H1 (cell line): ENCODE results near the gene GBF1. TPM values are rescaled to one million over a fixed set of nuclear protein-coding genes. Genes with fewer than 3 reads are reported as not detected.

ENCODE experiments used
- CTCF ChIA-PET: fragments of 300-600 bp; sonication (Branson Sonifier 250); formaldehyde crosslinking; loops from one replicate; lab custom pipeline; 2021; ENCODE audit not compliant: partially characterized antibody; lab: Charles Lee
- POLR2A ChIA-PET: fragments of 300-600 bp; sonication (Branson Sonifier 250); formaldehyde crosslinking; loops from one replicate; lab custom pipeline; 2021; ENCODE audit warnings: inconsistent platforms; ENCODE audit not compliant: partially characterized antibody; lab: Charles Lee
- DNase-seq, 2 experiments: peaks; one replicate each; pipeline versions ENCODE4 v3.0.0 to v3.0.0-alpha.2; 2010 to 2022; ENCODE audit warnings: low spot score in 2 of 2, low read depth in 1 of 2, mixed read lengths in 1 of 2
- FAIRE-seq: peaks from 2 replicates; lab custom pipeline; 2011; peaks lifted over from hg19 to GRCh38; lab: Jason Lieb, UNC
- H2AFZ ChIP-seq: 2 replicates; pipeline ENCODE4 v1.8.1; 2012; ENCODE audit warnings: low read length, inconsistent platforms
- H2AK5ac ChIP-seq: 2 replicates; pipeline ENCODE4 v1.6.1; 2013; ENCODE audit warnings: low read depth, low read length
- H2BK120ac ChIP-seq: replicated peaks from 2 replicates; pipeline ENCODE3; 2013; ENCODE audit warnings: low read depth, low read length, inconsistent platforms
- H2BK12ac ChIP-seq: 2 replicates; pipeline ENCODE4 v1.6.1; 2013; ENCODE audit warnings: low read depth, low read length
- H2BK15ac ChIP-seq: 2 replicates; pipeline ENCODE4 v1.6.1; 2013; ENCODE audit warnings: low read length
- H2BK20ac ChIP-seq: 2 replicates; pipeline ENCODE4 v1.6.1; 2013; ENCODE audit warnings: low read length
- H2BK5ac ChIP-seq: 2 replicates; pipeline ENCODE4 v1.6.1; 2013; ENCODE audit warnings: low read depth, low read length
- H3K14ac ChIP-seq: 2 replicates; pipeline ENCODE4 v1.6.1; 2013; ENCODE audit warnings: inconsistent platforms; ENCODE audit not compliant: insufficient read length
- H3K18ac ChIP-seq: 2 replicates; pipeline ENCODE4 v1.6.1; 2013; ENCODE audit warnings: low read length; ENCODE audit errors: extremely low read depth
- H3K23ac ChIP-seq: 2 replicates; pipeline ENCODE4 v1.6.1; 2013; ENCODE audit warnings: inconsistent platforms; ENCODE audit not compliant: insufficient read length
- H3K23me2 ChIP-seq: 2 replicates; pipeline ENCODE4 v1.6.1; 2013; ENCODE audit warnings: low read depth, low read length
- H3K27ac ChIP-seq: 2 replicates; pipeline ENCODE4 v1.6.1; 2011; ENCODE audit warnings: low read depth, low read length, inconsistent platforms
- H3K27me3 ChIP-seq, 4 experiments: replicated peaks in 1 of 4; 1 replicate in 1 of 4; 2 replicates in 3 of 4; pipeline versions ENCODE4 v1.6.1 to v1.8.1; 2011 to 2013; ENCODE audit warnings: low read length in 3 of 4, mild to moderate bottlenecking in 3 of 4, inconsistent platforms in 2 of 4, mixed read lengths in 2 of 4, moderate library complexity in 1 of 4; ENCODE audit not compliant: control insufficient read depth in 3 of 4, insufficient read depth in 3 of 4; ENCODE audit errors: extremely low read depth in 1 of 4
- H3K36me3 ChIP-seq, 4 experiments: 2 replicates each; pipeline versions ENCODE4 v1.6.1 to v1.8.1; 2011 to 2013; ENCODE audit warnings: mild to moderate bottlenecking in 4 of 4, low read length in 3 of 4, moderate library complexity in 2 of 4, control low read depth in 1 of 4, inconsistent platforms in 1 of 4; ENCODE audit not compliant: insufficient read depth in 4 of 4, control insufficient read depth in 2 of 4
- H3K4ac ChIP-seq: replicated peaks from 2 replicates; pipeline ENCODE3; 2013; ENCODE audit warnings: low read length, low read depth, mixed read lengths, inconsistent platforms; ENCODE audit not compliant: insufficient read length
- H3K4me1 ChIP-seq, 4 experiments: replicated peaks in 1 of 4; 1 replicate in 1 of 4; 2 replicates in 3 of 4; pipeline versions ENCODE4 v1.6.1 to v1.8.1; 2011 to 2013; ENCODE audit warnings: low read length in 3 of 4, inconsistent platforms in 2 of 4, mixed read lengths in 1 of 4; ENCODE audit not compliant: insufficient read depth in 4 of 4, control insufficient read depth in 3 of 4
- H3K4me2 ChIP-seq, 2 experiments: 2 replicates each; pipeline versions ENCODE4 v1.6.1 to v1.8.1; 2011 to 2013; ENCODE audit warnings: low read depth in 2 of 2, low read length in 2 of 2, control low read depth in 1 of 2, inconsistent platforms in 1 of 2, mild to moderate bottlenecking in 1 of 2; ENCODE audit not compliant: insufficient read depth in 1 of 2
- H3K4me3 ChIP-seq, 4 experiments: fragments of 200-600, 300-600 bp in 1 of 4; sonication (generic), shearing (Covaris generic), sonication (Bioruptor Twin) in 1 of 4; 2 replicates each; pipeline versions ENCODE4 v1.5.1 to v1.8.1; 2011 to 2016; ENCODE audit warnings: low read length in 4 of 4, low read depth in 3 of 4, control low read depth in 2 of 4, inconsistent platforms in 2 of 4, mild to moderate bottlenecking in 2 of 4, mixed read lengths in 1 of 4, moderate library complexity in 1 of 4; ENCODE audit not compliant: insufficient read depth in 2 of 4; ENCODE audit errors: extremely low read depth in 1 of 4
- H3K56ac ChIP-seq: replicated peaks from 2 replicates; pipeline ENCODE3; 2013; ENCODE audit warnings: low read depth, mild to moderate bottlenecking, mixed read lengths, low read length, inconsistent platforms; ENCODE audit not compliant: insufficient read length
- H3K79me1 ChIP-seq: 2 replicates; pipeline ENCODE4 v1.6.1; 2013; ENCODE audit warnings: low read depth, low read length, control low read depth
- H3K79me2 ChIP-seq, 2 experiments: 2 replicates each; pipeline versions ENCODE4 v1.6.1 to v1.8.1; 2012 to 2013; ENCODE audit warnings: low read length in 2 of 2, mild to moderate bottlenecking in 2 of 2, inconsistent platforms in 1 of 2; ENCODE audit not compliant: insufficient read depth in 2 of 2, control insufficient read depth in 1 of 2
- H3K9ac ChIP-seq, 4 experiments: replicated peaks in 1 of 4; 1 replicate in 1 of 4; 2 replicates in 3 of 4; pipeline versions ENCODE4 v1.6.1 to v1.8.1; 2011 to 2013; ENCODE audit warnings: low read depth in 3 of 4, low read length in 3 of 4, control low read depth in 2 of 4, mild to moderate bottlenecking in 2 of 4, moderate library complexity in 2 of 4, inconsistent platforms in 1 of 4; ENCODE audit errors: extremely low read depth in 1 of 4
- H3K9me3 ChIP-seq, 2 experiments: 2 replicates each; pipeline versions ENCODE4 v1.6.1 to v1.8.1; 2012 to 2013; ENCODE audit warnings: mild to moderate bottlenecking in 2 of 2, moderate library complexity in 2 of 2, control low read depth in 1 of 2, inconsistent platforms in 1 of 2, low read depth in 1 of 2, low read length in 1 of 2, mixed read lengths in 1 of 2; ENCODE audit not compliant: insufficient read depth in 2 of 2
- H4K20me1 ChIP-seq, 2 experiments: replicated peaks in 1 of 2; 2 replicates each; pipeline versions ENCODE3 to v1.8.1; 2011 to 2013; ENCODE audit warnings: inconsistent platforms in 2 of 2, low read length in 2 of 2, mild to moderate bottlenecking in 1 of 2; ENCODE audit not compliant: insufficient read depth in 2 of 2, control insufficient read depth in 1 of 2
- H4K5ac ChIP-seq: 2 replicates; pipeline ENCODE4 v1.6.1; 2013; ENCODE audit warnings: low read length, low read depth, mixed read lengths, inconsistent platforms; ENCODE audit not compliant: insufficient read length
- H4K8ac ChIP-seq: 2 replicates; pipeline ENCODE4 v1.8.0; 2013; ENCODE audit warnings: mild to moderate bottlenecking, moderate library complexity, low read length, inconsistent platforms; ENCODE audit not compliant: insufficient read depth; ENCODE audit errors: extremely low read depth
- H4K91ac ChIP-seq: replicated peaks from 2 replicates; pipeline ENCODE3; 2013; ENCODE audit warnings: low read length, mixed read lengths, inconsistent platforms; ENCODE audit not compliant: insufficient read length
- ASH2L ChIP-seq: fragments of 200-600, 300-600 bp; sonication (generic); IDR thresholded peaks from one replicate; pipeline ENCODE4 v1.7.1; 2017; ENCODE audit warnings: low read length
- CEBPB ChIP-seq: IDR thresholded peaks from 2 replicates; pipeline ENCODE4 v1.6.1; 2012; ENCODE audit warnings: low read depth, low read length
- RXRA ChIP-seq: IDR thresholded peaks from 2 replicates; pipeline ENCODE4 v1.6.1; 2011; ENCODE audit warnings: low read depth, mild to moderate bottlenecking, low read length, moderate library complexity; ENCODE audit not compliant: insufficient read depth
- ZNF274 ChIP-seq: IDR thresholded peaks from 2 replicates; pipeline ENCODE4 v1.7.0; 2012; ENCODE audit warnings: low read length, borderline replicate concordance; ENCODE audit errors: extremely low read depth
- WGBS, 2 experiments: shearing (Covaris generic) in 1 of 2; methylation state at CpG; one replicate each; pipeline versions ENCODE4 v1.1.6 to v1.1.7; 2013 to 2015; ENCODE audit warnings: low lambda C conversion rate in 2 of 2, mixed read lengths in 2 of 2, inconsistent platforms in 1 of 2, low coverage in 1 of 2, missing lambda C conversion rate in 1 of 2; ENCODE audit not compliant: insufficient replicate concordance in 2 of 2, insufficient coverage in 1 of 2, insufficient read length in 1 of 2; ENCODE audit errors: extremely low coverage in 1 of 2, missing lambda C conversion rate in 1 of 2; 5-methylcytosine and 5-hydroxymethylcytosine counted together
- polyA plus RNA-seq, 7 experiments: library from polyadenylated mRNA; depleted of rRNA in 3 of 7; stranded (reverse) in 5 of 7; unstranded in 2 of 7; fragments of >200 nt in 5 of 7; fragments of 200-250 nt in 2 of 7; gene quantifications; 1 replicate in 5 of 7; 2 replicates in 1 of 7; 4 replicates in 1 of 7; pipeline versions ENCODE4 v1.2.1 to v1.2.3, GENCODE V29; 2011 to 2013; ENCODE audit warnings: missing spikeins in 2 of 7, mixed read lengths in 2 of 7
- total RNA-seq: library from RNA; stranded (reverse); fragmentation: NEBNext Ultra II Directional; extraction: Animal tissue kit (Norgen Biotek cat#: 25700); gene quantifications from 2 replicates; pipeline ENCODE4 v1.2.1, GENCODE V29; 2021

Gene GBF1
- total and polyA plus RNA-seq, 2 of the 8 experiments (the other 6 are each of a cell fraction or from before 2014, with no cell fraction given) = 11.0 to 25.5 TPM

GRCh38 chr10:102324061-102324460, 78.7 kb downstream of the GBF1 start:
- no peak overlapping the region for H2BK12ac ChIP-seq
- H3K9me3 ChIP-seq = no peaks in the 10 kb centered on the region
- peaks cover 0 to 2% (median 0%) of the 10 kb centered on the region in 4 experiments; a peak in 2 of 7 replicates for H3K4me1 ChIP-seq
- no peaks in the 10 kb centered on the region for H3K79me2 ChIP-seq
- no peak overlapping the region for H2BK20ac ChIP-seq
- no peaks in the 10 kb centered on the region; a peak in 1 of 7 replicates for H3K27me3 ChIP-seq
- no peak overlapping the region for H2AK5ac ChIP-seq
- no peak overlapping the region for H3K18ac ChIP-seq
- H4K5ac ChIP-seq = no peak overlapping the region
- no peak overlapping the region for H3K27ac ChIP-seq
- no peaks in the 10 kb centered on the region for H3K36me3 ChIP-seq
- DNase-seq (no peak), FAIRE-seq (no peak)
- H3K23me2 ChIP-seq = no peaks in the 10 kb centered on the region
- no peaks in the 10 kb centered on the region for H3K79me1 ChIP-seq
- H2BK120ac ChIP-seq = no peak overlapping the region
- 67% methylated on average over 3 of the region's 3 CpGs; no CpG with 5 or more reads in 1 of the 2 experiments for WGBS, 2 experiments
- peaks cover 2 to 8% of the 10 kb centered on the region in 2 experiments for H4K20me1 ChIP-seq
- TF ChIP-seq RXRA = no peak
- TF ChIP-seq CEBPB = 0 out of 2 replicates have a peak, but pooled peaks have one; percentile 1
- no peak for TF ChIP-seq ASH2L
- TF ChIP-seq ZNF274 = no peak
- no peak overlapping the region for H3K56ac ChIP-seq
- H3K4me3 ChIP-seq = no peak overlapping the region
- no peak overlapping the region for H2BK5ac ChIP-seq
- H3K9ac ChIP-seq = no peak overlapping the region
- H2BK15ac ChIP-seq = no peak overlapping the region
- H3K14ac ChIP-seq = no peak overlapping the region
- H3K4ac ChIP-seq = no peak overlapping the region
- ChIA-PET CTCF (interaction anchor here (0.6 to 1.4 kb wide), 3 partner anchors 18 to 60 kb away, joined by 3 to 4 read pairs (median 4); no protein-coding TSS in a partner anchor), POLR2A (no interaction called here)
- no peak overlapping the region for H4K91ac ChIP-seq
- H3K23ac ChIP-seq = no peak overlapping the region
- no peak overlapping the region for H4K8ac ChIP-seq
- H3K4me2 ChIP-seq = no peak overlapping the region
- H2AFZ ChIP-seq = no peak overlapping the region
